ENCODE measurements around the gene GPR21.

DNA sequence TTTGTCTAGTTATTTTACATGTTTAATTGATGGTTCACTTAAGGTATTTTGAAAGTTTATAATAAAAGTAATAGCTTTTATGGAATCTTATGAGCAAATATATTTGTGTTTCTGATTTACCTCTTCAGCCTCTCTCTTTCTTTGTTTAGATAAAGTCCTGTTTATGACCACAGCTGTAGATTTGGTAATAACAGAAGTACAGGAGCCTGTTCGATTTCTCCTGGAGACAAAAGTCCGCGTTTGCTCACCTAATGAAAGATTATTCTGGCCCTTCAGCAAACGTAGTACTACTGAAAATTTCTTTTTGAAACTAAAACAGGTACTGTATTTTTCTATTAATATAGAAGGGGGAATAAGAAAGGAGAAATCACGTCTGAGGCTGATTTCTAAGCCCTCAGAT is 35.0 kb upstream of the GPR21 start:
- no peak for TF ChIP-seq GATA2 (IDR thresholded peaks at IDR 0.05; ENCODE audit: low read depth, low read length)
- no peak for TF ChIP-seq GATA3 (IDR thresholded peaks at IDR 0.05; ENCODE audit: low read depth, low read length)
